Activated B cell treated with CpG ODN at 0.5 μM for 24 hours (primary cell): Measurements from ENCODE around the gene HDAC11. TPM values are rescaled to one million over a fixed set of nuclear protein-coding genes. Genes with fewer than 3 reads are reported as not detected.

Source experiments
- ATAC-seq: fragments of 200-7000 bp; cut with Tn5 transposase; one replicate; pipeline ENCODE4 v1.10.0; 2021; ENCODE audit warnings: low read depth, mild to moderate bottlenecking, moderate library complexity
- CTCF ChIA-PET: fragments of 350-600 bp; sonication (Branson Sonifier 250); formaldehyde crosslinking; loops from one replicate; lab custom pipeline; 2021; ENCODE audit warnings: antibody characterized with exemption; lab: Charles Lee
- POLR2A ChIA-PET: fragments of 350-600 bp; sonication (Branson Sonifier 250); formaldehyde crosslinking; loops from one replicate; lab custom pipeline; 2021; ENCODE audit warnings: antibody characterized with exemption; lab: Charles Lee
- DNase-seq: peaks from one replicate; pipeline ENCODE4 v3.0.0; 2022
- H3K27ac Mint-ChIP-seq: one replicate; pipeline ENCODE4 v1.8.0; 2020; ENCODE audit warnings: mixed read lengths
- H3K27me3 Mint-ChIP-seq: one replicate; pipeline ENCODE4 v1.8.0; 2021; ENCODE audit warnings: mixed read lengths
- H3K36me3 Mint-ChIP-seq: one replicate; pipeline ENCODE4 v1.8.0; 2021; ENCODE audit warnings: low read depth, mixed read lengths
- H3K4me1 Mint-ChIP-seq: one replicate; pipeline ENCODE4 v1.8.0; 2021; ENCODE audit warnings: mixed read lengths
- H3K4me3 Mint-ChIP-seq: one replicate; pipeline ENCODE4 v1.8.0; 2020; ENCODE audit warnings: mild to moderate bottlenecking, mixed read lengths
- H3K9me3 Mint-ChIP-seq: one replicate; pipeline ENCODE4 v1.8.0; 2020; ENCODE audit warnings: mixed read lengths
- intact Hi-C: fragments of 100-400 bp; cut with micrococcal nuclease; formaldehyde crosslinking; loops from one replicate; pipeline ENCODE4 v1.15.1; 2024
- total RNA-seq: library from RNA; stranded (reverse); gene quantifications from 2 replicates; pipeline ENCODE4 v1.2.3, GENCODE V29; 2022
- TF ChIP-seq, protein P1 (sequence below): fragments of 200-600 bp; IDR thresholded peaks from one replicate; pipeline ENCODE4 v1.8.0; 2022; ENCODE audit warnings: antibody characterized with exemption, mild to moderate bottlenecking

Gene HDAC11
- total RNA-seq, 1 donor from 2014 or later, result 2.5 TPM

DNA sequence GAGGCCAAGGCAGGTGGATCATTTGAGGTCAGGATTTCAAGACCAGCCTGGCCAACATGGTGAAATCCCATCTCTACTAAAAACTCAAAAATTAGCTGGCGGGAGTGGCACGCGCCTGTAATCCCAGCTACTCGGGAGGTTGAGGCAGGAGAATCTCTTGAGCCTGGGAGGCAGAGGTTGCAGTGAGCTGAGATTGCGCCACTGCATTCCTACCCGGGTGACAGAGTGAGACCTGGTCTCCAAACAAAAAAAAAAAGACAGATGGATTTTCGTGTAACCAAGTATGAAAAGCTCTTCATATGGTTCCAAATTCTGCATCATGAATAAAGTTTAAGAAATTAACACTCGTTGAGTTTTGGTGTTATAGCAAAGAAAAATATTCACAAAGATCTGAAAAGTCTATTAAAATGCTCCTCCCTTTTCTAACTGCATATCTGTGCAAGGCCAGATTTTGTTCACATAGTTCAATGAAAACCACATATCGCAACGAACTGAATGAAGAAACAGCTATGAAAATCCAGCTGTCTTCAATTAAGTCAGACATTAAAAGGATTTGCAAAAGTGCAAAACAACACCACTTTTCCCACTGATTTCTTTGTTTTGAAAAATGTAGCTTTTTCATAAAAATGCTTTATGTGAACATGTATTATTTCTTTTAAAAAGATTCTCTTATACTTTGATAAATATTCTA is 45.0 kb downstream of the HDAC11 start:
- no peak for DNase-seq
- ChIA-PET CTCF (no interaction called here), POLR2A (no interaction called here)
- Mint-ChIP-seq H3K9me3 (peaks cover 8% of the 10 kb centered on the region), H3K4me3 (no peak overlapping the region), H3K36me3 (no peaks in the 10 kb centered on the region), H3K27ac (no peak overlapping the region), H3K27me3 (peaks cover 11% of the 10 kb centered on the region), H3K4me1 (no peaks in the 10 kb centered on the region)
- TF ChIP-seq, protein P1, sequence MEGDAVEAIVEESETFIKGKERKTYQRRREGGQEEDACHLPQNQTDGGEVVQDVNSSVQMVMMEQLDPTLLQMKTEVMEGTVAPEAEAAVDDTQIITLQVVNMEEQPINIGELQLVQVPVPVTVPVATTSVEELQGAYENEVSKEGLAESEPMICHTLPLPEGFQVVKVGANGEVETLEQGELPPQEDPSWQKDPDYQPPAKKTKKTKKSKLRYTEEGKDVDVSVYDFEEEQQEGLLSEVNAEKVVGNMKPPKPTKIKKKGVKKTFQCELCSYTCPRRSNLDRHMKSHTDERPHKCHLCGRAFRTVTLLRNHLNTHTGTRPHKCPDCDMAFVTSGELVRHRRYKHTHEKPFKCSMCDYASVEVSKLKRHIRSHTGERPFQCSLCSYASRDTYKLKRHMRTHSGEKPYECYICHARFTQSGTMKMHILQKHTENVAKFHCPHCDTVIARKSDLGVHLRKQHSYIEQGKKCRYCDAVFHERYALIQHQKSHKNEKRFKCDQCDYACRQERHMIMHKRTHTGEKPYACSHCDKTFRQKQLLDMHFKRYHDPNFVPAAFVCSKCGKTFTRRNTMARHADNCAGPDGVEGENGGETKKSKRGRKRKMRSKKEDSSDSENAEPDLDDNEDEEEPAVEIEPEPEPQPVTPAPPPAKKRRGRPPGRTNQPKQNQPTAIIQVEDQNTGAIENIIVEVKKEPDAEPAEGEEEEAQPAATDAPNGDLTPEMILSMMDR, result no peak
- ATAC-seq, result no peak
- intact Hi-C loops, result no loop called here

DNA sequence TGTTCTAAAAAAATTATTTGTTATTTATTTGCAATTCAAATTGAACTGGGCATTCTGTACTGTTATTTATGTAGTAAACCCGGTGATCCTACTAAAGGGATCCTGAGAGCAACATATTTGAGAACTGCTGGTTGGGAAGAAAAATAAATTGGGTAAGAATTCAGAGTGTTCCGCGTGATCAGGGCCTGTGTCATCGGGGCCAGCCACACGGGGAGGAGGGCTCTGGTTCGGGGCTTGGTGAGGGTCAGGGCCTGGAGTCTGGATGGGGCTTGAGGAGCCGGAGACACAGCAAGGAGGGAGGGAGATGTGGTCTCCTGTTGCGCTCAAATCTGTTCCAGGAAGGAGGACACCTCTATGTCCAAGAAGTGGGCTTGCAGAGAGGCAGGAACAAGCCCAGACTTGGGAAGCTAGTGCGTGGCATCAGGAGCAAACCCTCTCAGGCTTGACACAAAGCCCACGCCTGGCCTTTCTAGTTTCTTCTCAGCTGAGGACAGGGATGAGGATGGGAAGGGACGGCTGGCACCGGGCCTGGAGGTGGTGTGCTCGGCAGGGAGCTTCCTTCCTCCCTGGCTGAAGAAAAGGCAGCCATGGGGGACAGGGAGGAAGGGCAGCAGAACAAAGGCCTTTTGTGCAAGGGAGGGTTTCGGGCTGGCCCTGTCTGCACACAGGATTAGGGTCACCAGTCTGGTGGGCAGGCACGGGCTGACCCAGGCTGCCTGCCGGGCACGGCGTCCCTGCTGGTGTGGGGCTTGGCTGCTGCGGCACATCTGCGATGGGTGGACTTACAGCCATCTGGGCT is 45.9 kb downstream of the HDAC11 start:
- Mint-ChIP-seq H3K27me3 (peaks cover 10% of the 10 kb centered on the region), H3K4me3 (no peak overlapping the region), H3K9me3 (peaks cover 8% of the 10 kb centered on the region), H3K36me3 (no peaks in the 10 kb centered on the region), H3K4me1 (no peaks in the 10 kb centered on the region), H3K27ac (no peak overlapping the region)
- ChIA-PET POLR2A (no interaction called here), CTCF (no interaction called here)
- intact Hi-C loops, result no loop called here
- TF ChIP-seq, protein P1, result no peak
- no peak for DNase-seq
- ATAC-seq, result no peak

DNA sequence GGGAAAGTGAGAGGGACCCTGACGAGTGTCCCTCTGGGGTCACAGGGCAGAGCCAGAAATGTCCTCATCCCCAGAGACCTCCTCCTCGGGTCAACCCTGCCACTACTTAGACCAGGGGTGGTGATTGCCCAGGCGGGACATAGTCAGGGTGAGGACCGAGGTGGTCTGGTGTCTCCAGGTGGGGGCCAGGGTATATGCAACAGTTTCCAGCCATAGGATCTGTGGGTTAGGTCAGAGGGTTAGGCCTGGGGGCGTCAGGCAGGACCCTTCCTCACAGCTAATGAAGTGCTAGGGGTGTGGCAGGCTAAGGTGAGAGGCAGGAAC is 46.5 kb downstream of the HDAC11 start:
- intact Hi-C loops, result no loop called here
- ChIA-PET CTCF (no interaction called here), POLR2A (no interaction called here)
- Mint-ChIP-seq H3K36me3 (no peaks in the 10 kb centered on the region), H3K4me1 (no peaks in the 10 kb centered on the region), H3K27me3 (peaks cover 10% of the 10 kb centered on the region), H3K27ac (no peak overlapping the region), H3K9me3 (peaks cover 4% of the 10 kb centered on the region), H3K4me3 (no peak overlapping the region)
- TF ChIP-seq, protein P1, result no peak
- no peak for ATAC-seq
- no peak for DNase-seq

DNA sequence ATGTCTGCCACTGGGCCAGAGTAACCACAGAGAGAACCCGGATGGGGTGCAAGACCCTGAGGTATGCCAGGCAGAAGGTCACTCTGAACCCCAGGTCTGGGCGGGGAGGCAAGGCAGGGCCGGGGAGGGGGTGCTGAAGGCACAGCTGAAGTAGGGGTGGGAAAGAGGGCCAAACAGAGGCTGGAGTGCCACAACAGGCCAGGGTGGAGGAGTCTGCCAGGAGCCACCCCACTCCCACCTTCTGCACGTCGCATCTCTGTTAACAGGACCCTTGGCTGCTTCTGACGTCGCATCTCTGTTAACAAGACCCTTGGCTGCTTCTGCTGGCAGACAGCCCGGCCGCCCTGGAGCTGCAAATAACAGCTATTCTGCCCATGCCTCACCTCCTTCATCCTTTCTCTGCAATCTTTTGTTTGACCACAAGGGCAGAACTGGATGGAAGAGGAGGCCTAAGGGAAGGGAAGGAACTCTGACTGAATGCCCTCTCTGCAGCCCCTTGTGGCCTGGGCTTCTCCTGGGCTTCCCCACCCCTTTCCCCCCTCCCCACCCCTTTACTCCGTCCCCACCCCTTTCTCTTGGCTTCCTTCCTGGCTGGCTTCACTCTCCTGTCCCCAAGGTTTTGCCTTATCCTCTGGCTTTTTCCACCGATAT is 48.2 kb downstream of the HDAC11 start:
- Mint-ChIP-seq H3K27ac (no peak overlapping the region), H3K9me3 (no peaks in the 10 kb centered on the region), H3K27me3 (peaks cover 5% of the 10 kb centered on the region), H3K4me3 (no peak overlapping the region), H3K4me1 (no peaks in the 10 kb centered on the region), H3K36me3 (no peaks in the 10 kb centered on the region)
- intact Hi-C loops, result no loop called here
- ChIA-PET CTCF (no interaction called here), POLR2A (no interaction called here)
- TF ChIP-seq, protein P1, result no peak
- no peak for DNase-seq
- no peak for ATAC-seq
